Measurements from ENCODE around the gene MYO5A. TPM values are rescaled to one million over a fixed set of nuclear protein-coding genes. Genes with fewer than 3 reads are reported as not detected.
"Not testable (repeated sequence)": the region's sequence is repeated elsewhere in the genome, so short reads cannot be mapped to it uniquely, and the experiment has no call there.

Gene MYO5A
- total and polyA plus RNA-seq, 8 donors = 2.4 to 11.9 (median 8.1) TPM

DNA sequence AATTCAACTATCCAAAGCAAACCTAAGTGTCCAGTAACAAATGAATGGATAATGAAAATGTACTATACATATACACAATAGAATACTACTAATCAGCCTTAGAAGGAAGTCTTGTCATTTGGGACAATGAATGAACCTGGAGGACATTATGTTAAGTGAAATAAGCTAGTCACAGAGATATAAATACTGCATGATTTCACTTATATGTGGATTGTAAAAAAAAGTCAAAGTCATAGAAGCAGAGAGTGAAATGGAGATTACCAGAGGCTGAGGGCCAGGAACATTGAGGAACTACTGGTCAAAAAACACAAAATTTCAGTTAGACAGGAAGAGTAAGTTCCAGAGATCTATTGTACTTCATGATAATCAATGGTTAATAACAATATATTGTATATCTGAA, 33.6 kb downstream of the MYO5A start:
- Histone ChIP-seq H3K9me3 (no peaks in the 10 kb centered on the region), H3K4me1 (no peaks in the 10 kb centered on the region), H3K27me3 (no peaks in the 10 kb centered on the region), H3K4me3 (no peak overlapping the region), H3K36me3 (no peaks in the 10 kb centered on the region), H3K27ac (no peak overlapping the region)
- ATAC-seq (no peak), DNase-seq (no peak), FAIRE-seq (no peak)
- TF ChIP-seq, protein P1, sequence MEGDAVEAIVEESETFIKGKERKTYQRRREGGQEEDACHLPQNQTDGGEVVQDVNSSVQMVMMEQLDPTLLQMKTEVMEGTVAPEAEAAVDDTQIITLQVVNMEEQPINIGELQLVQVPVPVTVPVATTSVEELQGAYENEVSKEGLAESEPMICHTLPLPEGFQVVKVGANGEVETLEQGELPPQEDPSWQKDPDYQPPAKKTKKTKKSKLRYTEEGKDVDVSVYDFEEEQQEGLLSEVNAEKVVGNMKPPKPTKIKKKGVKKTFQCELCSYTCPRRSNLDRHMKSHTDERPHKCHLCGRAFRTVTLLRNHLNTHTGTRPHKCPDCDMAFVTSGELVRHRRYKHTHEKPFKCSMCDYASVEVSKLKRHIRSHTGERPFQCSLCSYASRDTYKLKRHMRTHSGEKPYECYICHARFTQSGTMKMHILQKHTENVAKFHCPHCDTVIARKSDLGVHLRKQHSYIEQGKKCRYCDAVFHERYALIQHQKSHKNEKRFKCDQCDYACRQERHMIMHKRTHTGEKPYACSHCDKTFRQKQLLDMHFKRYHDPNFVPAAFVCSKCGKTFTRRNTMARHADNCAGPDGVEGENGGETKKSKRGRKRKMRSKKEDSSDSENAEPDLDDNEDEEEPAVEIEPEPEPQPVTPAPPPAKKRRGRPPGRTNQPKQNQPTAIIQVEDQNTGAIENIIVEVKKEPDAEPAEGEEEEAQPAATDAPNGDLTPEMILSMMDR (IDR thresholded peaks at IDR 0.05) = no peak
- intact Hi-C loops (cut with DNase I) = no loop called here

DNA sequence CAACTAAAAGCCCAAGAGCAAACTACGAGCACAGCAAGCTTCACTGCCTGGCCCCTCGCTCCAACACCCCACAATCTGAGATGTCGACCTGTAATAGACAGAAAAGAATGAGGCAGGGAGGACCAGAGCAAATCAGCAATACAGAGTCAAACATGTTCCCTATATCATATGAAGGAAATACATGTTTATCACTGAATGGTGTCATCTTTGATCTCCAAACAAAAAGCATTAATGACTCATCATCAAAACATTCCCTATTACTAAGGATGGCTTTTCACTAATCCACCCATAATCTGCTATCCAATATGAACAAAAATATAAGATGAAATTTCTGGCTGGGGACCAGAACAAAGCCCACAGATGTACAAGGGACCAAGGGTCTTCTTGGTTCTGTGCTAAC, 34.7 kb downstream of the MYO5A start:
- 94 to 96% methylated on average over 3 of the region's 3 CpGs for WGBS, 2 donors
- ATAC-seq = no peak
- TF ChIP-seq, protein P1 (IDR thresholded peaks at IDR 0.05) = no peak
- Histone ChIP-seq H3K27ac (no peak overlapping the region), H3K4me3 (no peak overlapping the region), H3K4me1 (no peaks in the 10 kb centered on the region), H3K27me3 (no peaks in the 10 kb centered on the region), H3K36me3 (no peaks in the 10 kb centered on the region), H3K9me3 (no peaks in the 10 kb centered on the region)
- FAIRE-seq = no peak
- no peak for DNase-seq
- intact Hi-C loops (cut with DNase I) = no loop called here

DNA sequence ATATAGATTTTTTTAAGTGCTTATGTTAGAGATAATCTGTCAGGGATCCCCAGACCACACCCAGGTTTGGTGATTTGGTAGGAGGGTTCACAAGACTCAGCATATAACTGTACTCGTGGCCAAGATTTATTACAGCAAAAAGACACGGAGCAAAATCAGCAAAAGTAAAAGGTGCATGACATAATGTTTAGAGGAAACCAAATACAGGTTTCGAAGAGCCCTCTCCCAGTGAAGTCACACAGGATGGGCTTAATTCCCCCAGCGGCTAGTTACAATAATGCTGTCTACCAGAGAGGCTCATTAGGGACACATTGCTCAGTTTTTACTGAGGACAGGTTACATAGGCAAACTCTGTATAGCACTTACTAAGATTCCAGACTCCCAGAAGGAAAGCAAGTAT, 36.5 kb downstream of the MYO5A start:
- DNase-seq = no peak

DNA sequence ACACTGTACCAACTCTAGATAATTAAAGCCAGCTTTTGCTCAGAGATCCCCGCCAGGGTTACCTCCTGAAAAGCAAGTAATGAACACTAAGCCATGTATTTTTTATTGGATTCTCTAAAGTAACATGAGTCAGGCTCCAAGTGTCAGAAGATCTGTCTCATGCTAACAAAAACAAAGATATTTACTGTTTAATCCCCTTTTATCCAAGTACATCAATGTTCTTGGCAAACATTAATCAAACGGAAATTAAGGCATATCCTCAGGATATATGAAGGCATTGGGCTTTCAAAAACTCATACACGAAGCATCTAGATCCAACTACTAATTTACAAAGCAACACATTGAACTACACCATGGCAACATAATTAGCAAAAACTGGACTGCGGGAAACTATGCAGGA, 37.2 kb downstream of the MYO5A start:
- intact Hi-C loops (cut with DNase I) = no loop called here
- H3K4me3 ChIP-seq = no peak overlapping the region
- no peaks in the 10 kb centered on the region for H3K36me3 ChIP-seq
- no peak for ATAC-seq
- no peaks in the 10 kb centered on the region for H3K9me3 ChIP-seq
- FAIRE-seq = no peak
- TF ChIP-seq, protein P1 (IDR thresholded peaks at IDR 0.05) = no peak
- 67 to 82% methylated on average over 4 of the region's 4 CpGs for WGBS, 2 donors
- no peaks in the 10 kb centered on the region for H3K27me3 ChIP-seq
- no peaks in the 10 kb centered on the region for H3K4me1 ChIP-seq
- H3K27ac ChIP-seq = no peak overlapping the region
- DNase-seq = no peak

More for the DNA sequence above, 36.5 kb downstream of the MYO5A start:
- TF ChIP-seq, protein P1 (IDR thresholded peaks at IDR 0.05) = no peak
- no peak overlapping the region for H3K27ac ChIP-seq
- ATAC-seq = no peak
- H3K27me3 ChIP-seq = no peaks in the 10 kb centered on the region
- intact Hi-C loops (cut with DNase I) = no loop called here
- H3K36me3 ChIP-seq = no peaks in the 10 kb centered on the region
- no peak for FAIRE-seq
- 85 to 91% methylated on average over 4 of the region's 4 CpGs for WGBS, 2 donors
- no peaks in the 10 kb centered on the region for H3K4me1 ChIP-seq
- no peak overlapping the region for H3K4me3 ChIP-seq
- H3K9me3 ChIP-seq = no peaks in the 10 kb centered on the region

DNA sequence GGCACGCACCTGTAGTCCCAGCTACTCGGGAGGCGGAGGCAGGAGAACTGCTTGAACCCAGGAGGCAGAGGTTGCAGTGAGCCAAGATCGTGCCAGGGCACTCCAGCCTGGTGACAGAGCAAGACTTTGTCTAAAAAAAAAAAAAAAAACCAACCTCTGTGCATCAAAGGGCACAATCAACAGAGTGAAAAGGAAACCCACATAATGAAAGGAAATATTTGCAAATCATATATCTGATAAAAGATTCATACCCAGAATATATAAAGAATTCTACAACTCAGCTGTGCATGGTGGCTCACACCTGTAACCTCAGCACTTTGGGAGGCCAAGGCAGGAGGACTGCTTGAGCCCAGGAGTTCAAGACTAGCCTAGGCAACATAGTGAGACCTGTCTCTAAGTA, 39.2 kb downstream of the MYO5A start:
- ATAC-seq; H3K4me1 ChIP-seq; H3K27me3 ChIP-seq; H3K9me3 ChIP-seq; intact Hi-C loops (cut with DNase I); H3K4me3 ChIP-seq; H3K27ac ChIP-seq; H3K36me3 ChIP-seq; DNase-seq; FAIRE-seq: not testable (repeated sequence)
- 89 to 95% methylated on average over 4 of the region's 4 CpGs for WGBS, 2 donors

DNA sequence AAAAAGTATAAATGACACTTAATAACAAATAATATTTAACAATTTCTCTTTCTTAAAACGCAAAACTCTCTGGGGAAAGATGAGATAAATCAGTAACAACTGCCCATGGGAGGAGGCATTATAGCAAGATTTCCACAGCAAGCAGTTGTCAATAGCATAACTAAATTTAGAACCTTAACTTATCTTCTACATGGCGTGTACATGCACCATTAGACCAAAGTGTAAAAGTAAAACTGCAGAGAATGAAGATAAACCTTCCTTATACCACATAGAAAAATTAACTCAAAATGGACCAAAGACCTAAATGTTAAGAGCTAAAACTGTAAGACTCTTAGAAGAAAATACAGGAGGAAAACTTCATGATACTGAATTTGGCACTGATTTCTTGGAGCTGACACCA, 39.9 kb downstream of the MYO5A start:
- H3K27me3 ChIP-seq = no peaks in the 10 kb centered on the region
- intact Hi-C loops (cut with DNase I) = no loop called here
- 25 to 43% methylated on average over 2 of the region's 2 CpGs for WGBS, 2 donors
- no peak overlapping the region for H3K27ac ChIP-seq
- FAIRE-seq (no peak), DNase-seq (no peak), ATAC-seq (no peak)
- no peaks in the 10 kb centered on the region for H3K4me1 ChIP-seq
- no peak overlapping the region for H3K4me3 ChIP-seq
- TF ChIP-seq, protein P1 (IDR thresholded peaks at IDR 0.05) = no peak
- no peaks in the 10 kb centered on the region for H3K9me3 ChIP-seq
- H3K36me3 ChIP-seq = no peaks in the 10 kb centered on the region
